K562 (cell line): ENCODE measurements around the gene SEPTIN1. TPM values are rescaled to one million over a fixed set of nuclear protein-coding genes. Genes with fewer than 3 reads are reported as not detected.
A peak's percentile ranks its signal among the peaks of the same experiment; 100 is the strongest.

Source experiments
- CBFA2T2 ChIP-seq: fragments of 450-650 bp; conservative IDR thresholded peaks from 2 replicates; pipeline ENCODE4 v1.6.1; 2017; ENCODE audit warnings: mild to moderate bottlenecking
- CC2D1A ChIP-seq: fragments of 450-650 bp; IDR thresholded peaks from 2 replicates; pipeline ENCODE4 v1.6.1; 2017; ENCODE audit warnings: mild to moderate bottlenecking
- CTBP1 ChIP-seq: fragments of 450-650 bp; IDR thresholded peaks from 2 replicates; pipeline ENCODE4 v1.6.1; 2016; ENCODE audit warnings: borderline replicate concordance
- GATAD2B ChIP-seq: fragments of 450-650 bp; IDR thresholded peaks from 2 replicates; pipeline ENCODE4 v1.6.1; 2017; ENCODE audit warnings: mild to moderate bottlenecking, borderline replicate concordance
- KDM1A ChIP-seq, 2 experiments: fragments of 450-650 bp; IDR thresholded peaks; 2 replicates each; pipeline ENCODE4 v1.6.1; 2016; ENCODE audit warnings: mild to moderate bottlenecking in 2 of 2
- NELFE ChIP-seq: IDR thresholded peaks from 2 replicates; pipeline ENCODE4 v1.6.1; 2011; ENCODE audit warnings: mild to moderate bottlenecking; ENCODE audit not compliant: insufficient read depth, insufficient read length
- SP2 ChIP-seq: IDR thresholded peaks from 2 replicates; pipeline ENCODE4 v1.6.1; 2011; ENCODE audit warnings: mild to moderate bottlenecking, low read depth, low read length, moderate library complexity; ENCODE audit not compliant: poor library complexity, severe bottlenecking; ENCODE audit errors: extremely low read depth
- TAL1 ChIP-seq: fragments of 450-650 bp; IDR thresholded peaks from 2 replicates; pipeline ENCODE4 v1.6.1; 2016; ENCODE audit warnings: mild to moderate bottlenecking
- TCF3 ChIP-seq: sonication (generic); formaldehyde crosslinking; IDR thresholded peaks from 2 replicates; pipeline ENCODE4 v1.4.0; 2020; ENCODE audit warnings: mild to moderate bottlenecking, missing genetic modification reagents
- VEZF1 ChIP-seq: fragments of 200-800 bp; sonication (Bioruptor generic); IDR thresholded peaks from 2 replicates; pipeline ENCODE4 v1.6.1; 2017; ENCODE audit warnings: missing genetic modification characterization, missing compliant biosample characterization
- ZNF274 ChIP-seq: IDR thresholded peaks from 2 replicates; pipeline ENCODE4 v1.6.1; 2011; ENCODE audit warnings: low read depth, mild to moderate bottlenecking, low read length, moderate library complexity, borderline replicate concordance
- ZNF282 ChIP-seq: sonication (generic); formaldehyde crosslinking; IDR thresholded peaks from 2 replicates; pipeline ENCODE4 v1.8.1; 2023; ENCODE audit warnings: missing genetic modification reagents
- ZNF644 ChIP-seq: fragments of 200-800 bp; sonication (Bioruptor generic); IDR thresholded peaks from 2 replicates; pipeline ENCODE4 v1.6.1; 2016; ENCODE audit warnings: low read depth, missing genetic modification characterization, missing compliant biosample characterization
- polyA plus RNA-seq, 8 experiments: library from polyadenylated mRNA; depleted of rRNA in 4 of 8; stranded (reverse) in 5 of 8; unstranded in 3 of 8; fragments of >200 nt; fragmentation: Nextera tagmentation in 2 of 8; fragmentation: Illumina TruSeq in 1 of 8; extraction: Ambion mirVana in 2 of 8; extraction: Trizol in 1 of 8; gene quantifications; 2 replicates each; pipeline versions ENCODE4 v1.2.1 to v1.2.3, GENCODE V29; 2011 to 2014; ENCODE audit warnings: inconsistent platforms in 1 of 8, missing spikeins in 1 of 8
- total RNA-seq, 7 experiments: library from RNA; depleted of rRNA in 6 of 7; stranded (reverse); fragments of >200 nt in 6 of 7; fragmentation: Illumina TruSeq in 2 of 7; extraction: Trizol in 2 of 7; gene quantifications; 2 replicates each; pipeline versions ENCODE4 v1.2.1 to v1.2.3, GENCODE V29; 2011 to 2021; ENCODE audit warnings: low replicate concordance in 1 of 7

Gene SEPTIN1
- total and polyA plus RNA-seq, 9 of the 15 experiments (the other 6 are each of a cell fraction or from before 2014, with no cell fraction given): 0.23 to 5.6 (median 1.7) TPM; not detected in 1

- TF ChIP-seq ZNF282 (CRISPR knock-in tag) (no peak), GATAD2B (no peak), ZNF274 (no peak), KDM1A (IDR thresholded peaks at IDR 0.05) (peak; percentile 83 to 85), SP2 (no peak), TAL1 (0 out of 2 replicates have a peak, but pooled peaks have one; percentile 29), ZNF644 (no peak), VEZF1 (CRISPR knock-in tag) (no peak), CC2D1A (no peak), CBFA2T2 (peak; percentile 57; the same call in 1 of the 2 replicates), CTBP1 (no peak), NELFE (no peak), TCF3 (peak; percentile 72)
Measured at GRCh38 chr16:30397056-30397455, 14.7 kb upstream of the SEPTIN1 start (continued).
